ENCODE results near the gene RNLS.

Gene RNLS

DNA sequence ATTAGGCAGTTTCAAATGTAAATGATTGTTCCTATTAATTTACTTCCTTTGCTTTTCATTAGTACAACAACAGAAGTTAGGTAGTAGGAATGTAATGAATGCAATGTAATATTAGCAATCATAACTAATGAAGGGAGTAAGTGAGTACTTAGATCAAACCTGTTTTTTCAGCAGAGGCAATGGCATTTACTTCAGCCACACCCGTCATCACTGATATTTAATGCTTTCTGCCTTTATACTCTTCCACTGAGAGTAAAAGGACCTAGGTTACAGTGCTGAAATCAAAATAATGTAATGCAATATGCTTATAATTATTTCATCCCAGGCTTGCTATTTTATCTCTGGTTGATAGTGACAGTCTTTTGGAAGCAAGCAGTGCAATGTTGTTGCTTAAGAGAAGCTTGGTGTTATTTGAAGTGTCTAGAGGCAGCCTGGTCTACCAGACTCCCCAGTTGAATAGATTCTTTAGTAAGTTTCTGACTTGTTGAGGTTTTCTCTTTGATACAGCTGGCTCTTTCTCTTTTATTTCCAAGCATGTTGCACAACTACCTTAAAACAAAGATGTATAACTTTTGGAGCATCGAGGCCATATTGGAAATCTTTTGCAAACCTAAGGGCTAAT, 149.4 kb downstream of the RNLS start:
- TF ChIP-seq, protein P1, sequence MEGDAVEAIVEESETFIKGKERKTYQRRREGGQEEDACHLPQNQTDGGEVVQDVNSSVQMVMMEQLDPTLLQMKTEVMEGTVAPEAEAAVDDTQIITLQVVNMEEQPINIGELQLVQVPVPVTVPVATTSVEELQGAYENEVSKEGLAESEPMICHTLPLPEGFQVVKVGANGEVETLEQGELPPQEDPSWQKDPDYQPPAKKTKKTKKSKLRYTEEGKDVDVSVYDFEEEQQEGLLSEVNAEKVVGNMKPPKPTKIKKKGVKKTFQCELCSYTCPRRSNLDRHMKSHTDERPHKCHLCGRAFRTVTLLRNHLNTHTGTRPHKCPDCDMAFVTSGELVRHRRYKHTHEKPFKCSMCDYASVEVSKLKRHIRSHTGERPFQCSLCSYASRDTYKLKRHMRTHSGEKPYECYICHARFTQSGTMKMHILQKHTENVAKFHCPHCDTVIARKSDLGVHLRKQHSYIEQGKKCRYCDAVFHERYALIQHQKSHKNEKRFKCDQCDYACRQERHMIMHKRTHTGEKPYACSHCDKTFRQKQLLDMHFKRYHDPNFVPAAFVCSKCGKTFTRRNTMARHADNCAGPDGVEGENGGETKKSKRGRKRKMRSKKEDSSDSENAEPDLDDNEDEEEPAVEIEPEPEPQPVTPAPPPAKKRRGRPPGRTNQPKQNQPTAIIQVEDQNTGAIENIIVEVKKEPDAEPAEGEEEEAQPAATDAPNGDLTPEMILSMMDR (IDR thresholded peaks at IDR 0.05; ENCODE audit: low read depth, low read length): no peak
- no peak overlapping the region for H3K4me3 ChIP-seq (ENCODE audit: low read depth, low read length)

DNA sequence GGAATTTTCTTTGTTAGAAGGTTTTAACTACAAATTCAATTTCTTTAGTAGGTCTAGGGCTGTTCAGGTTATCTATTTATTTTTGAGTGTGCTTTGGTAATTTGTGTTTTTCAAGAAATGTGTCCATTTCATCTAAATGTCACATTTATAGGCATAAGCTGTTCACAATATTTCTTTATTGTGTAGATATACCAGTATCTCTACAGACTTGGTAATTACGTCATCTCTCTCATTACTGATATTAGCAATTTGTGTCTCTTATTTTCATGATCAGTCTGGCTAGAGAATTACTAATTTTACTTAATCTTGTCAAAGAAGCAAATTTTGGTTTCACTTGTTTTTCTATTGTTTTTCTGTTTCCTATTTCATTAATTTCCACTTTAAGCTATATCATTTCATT, 152.0 kb downstream of the RNLS start:
- TF ChIP-seq, protein P1 (IDR thresholded peaks at IDR 0.05; ENCODE audit: low read depth, low read length): no peak
- no peak overlapping the region for H3K4me3 ChIP-seq (ENCODE audit: low read depth, low read length)

DNA sequence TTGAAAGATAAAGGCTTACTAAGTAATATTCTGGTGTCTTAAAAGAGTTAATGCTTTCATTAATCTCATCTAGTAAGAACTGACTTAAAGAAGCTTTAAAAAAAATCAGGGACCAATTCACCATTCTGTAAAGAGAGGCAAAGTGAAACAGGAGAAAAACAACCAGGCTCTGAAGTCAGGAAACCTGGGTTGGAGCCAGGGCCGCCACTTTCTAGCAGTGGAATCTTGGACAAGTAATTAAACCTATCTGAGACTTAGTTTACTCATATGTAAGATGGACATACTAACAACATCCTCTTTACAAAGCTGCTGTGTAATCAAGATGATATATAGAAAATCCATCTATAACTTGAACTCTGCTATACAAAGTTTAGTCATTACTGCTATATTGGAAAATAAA, 154.1 kb downstream of the RNLS start:
- no peak overlapping the region for H3K4me3 ChIP-seq (ENCODE audit: low read depth, low read length)
- TF ChIP-seq, protein P1 (IDR thresholded peaks at IDR 0.05; ENCODE audit: low read depth, low read length): no peak

DNA sequence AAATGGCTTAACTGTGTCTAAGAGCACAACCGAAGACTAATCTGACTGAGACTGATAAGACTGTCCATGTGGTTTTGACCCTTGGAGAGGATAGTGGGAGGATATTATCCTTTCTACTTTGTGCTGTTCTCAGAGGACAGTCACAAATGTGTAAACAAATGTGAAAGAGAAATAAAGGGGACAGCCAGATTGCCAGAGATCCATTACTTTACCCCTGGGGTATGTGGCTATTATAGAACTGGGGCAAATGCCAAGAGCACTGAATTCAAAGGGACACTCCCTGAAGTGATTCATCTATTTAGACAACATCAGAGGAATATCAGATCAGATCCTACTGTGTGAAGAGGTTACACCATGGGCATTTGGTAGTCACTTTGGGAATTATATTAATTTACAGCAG, 154.7 kb downstream of the RNLS start:
- TF ChIP-seq, protein P1 (IDR thresholded peaks at IDR 0.05; ENCODE audit: low read depth, low read length): no peak
- H3K4me3 ChIP-seq (ENCODE audit: low read depth, low read length): no peak overlapping the region

DNA sequence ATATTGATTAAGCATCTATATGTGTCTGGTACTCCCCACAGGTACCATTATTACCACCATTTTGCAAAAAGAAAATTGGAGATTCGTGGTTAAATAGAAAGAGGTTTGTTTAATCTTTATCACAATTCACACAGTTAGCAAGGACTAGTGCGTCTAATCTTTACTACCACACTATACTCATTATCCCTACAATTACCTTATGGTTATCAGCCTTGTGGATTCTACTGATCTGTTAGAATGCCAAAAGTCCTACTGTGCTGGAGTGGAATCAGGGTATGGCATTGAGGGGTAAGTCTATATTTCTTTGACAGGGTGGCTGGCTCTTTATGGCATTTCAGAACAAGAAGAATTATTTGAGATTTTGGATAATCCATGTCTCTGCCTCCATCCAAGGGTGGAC, 156.1 kb downstream of the RNLS start:
- TF ChIP-seq, protein P1 (IDR thresholded peaks at IDR 0.05; ENCODE audit: low read depth, low read length): no peak
- no peak overlapping the region for H3K4me3 ChIP-seq (ENCODE audit: low read depth, low read length)

DNA sequence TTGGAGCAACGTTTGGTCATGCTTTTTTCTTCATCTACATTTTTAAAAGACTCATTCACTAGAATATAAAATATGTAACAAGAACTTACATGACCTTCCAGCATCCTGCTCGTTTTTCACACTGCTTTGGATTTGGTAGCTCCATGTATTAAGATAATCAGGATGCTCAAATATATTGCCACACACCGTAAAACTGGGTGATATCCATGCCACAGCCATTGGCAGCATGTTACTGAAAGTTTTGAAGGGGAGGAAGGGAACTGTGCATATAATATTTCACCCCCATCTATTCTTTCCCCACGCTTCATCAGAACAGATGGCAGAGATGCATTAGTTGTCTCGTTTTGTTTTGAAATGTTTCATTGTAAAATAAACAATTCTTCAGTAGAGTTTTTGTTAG, 158.2 kb downstream of the RNLS start:
- TF ChIP-seq, protein P1 (IDR thresholded peaks at IDR 0.05; ENCODE audit: low read depth, low read length): no peak
- H3K4me3 ChIP-seq (ENCODE audit: low read depth, low read length): no peak overlapping the region

DNA sequence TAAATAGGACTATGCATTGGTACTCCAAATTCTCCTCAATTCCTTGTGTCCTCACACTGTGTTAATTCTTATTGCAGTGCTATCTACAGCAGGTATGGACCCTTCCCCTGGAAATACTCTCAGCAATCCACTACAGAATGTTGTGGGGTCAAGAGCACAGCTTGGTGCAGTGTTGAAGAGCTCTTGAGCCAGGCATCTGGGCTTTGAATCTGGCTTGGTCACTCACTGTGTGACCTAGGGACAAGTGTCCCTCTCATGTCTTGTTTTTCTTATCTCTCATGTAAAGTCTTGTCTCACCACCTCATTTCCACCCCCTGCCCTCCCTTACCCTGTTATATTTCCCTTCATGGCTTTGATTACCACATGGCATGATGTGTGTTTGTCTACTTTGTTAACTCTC, 159.4 kb downstream of the RNLS start:
- H3K4me3 ChIP-seq (ENCODE audit: low read depth, low read length): no peak overlapping the region
- TF ChIP-seq, protein P1 (IDR thresholded peaks at IDR 0.05; ENCODE audit: low read depth, low read length): no peak

All from WI38 (cell line).